ENCODE data around the gene RFESD. TPM values are rescaled to one million over a fixed set of nuclear protein-coding genes. Genes with fewer than 3 reads are reported as not detected.
"Not testable (repeated sequence)": the region's sequence is repeated elsewhere in the genome, so short reads cannot be mapped to it uniquely, and the experiment has no call there.

Gene RFESD
- total RNA-seq, 1 donor from 2014 or later: 1.6 TPM

GRCh38 chr5:95627971-95628810 lies 18.4 kb upstream of the RFESD start:
- DNase-seq (ENCODE audit: low spot score) (no peak), ATAC-seq (no peak)

GRCh38 chr5:95628933-95629332 lies 17.6 kb upstream of the RFESD start:
- DNase-seq (ENCODE audit: low spot score) (no peak), ATAC-seq (no peak)

GRCh38 chr5:95630394-95630917 lies 16.1 kb upstream of the RFESD start:
- DNase-seq (ENCODE audit: low spot score) (no peak), ATAC-seq (no peak)

DNA sequence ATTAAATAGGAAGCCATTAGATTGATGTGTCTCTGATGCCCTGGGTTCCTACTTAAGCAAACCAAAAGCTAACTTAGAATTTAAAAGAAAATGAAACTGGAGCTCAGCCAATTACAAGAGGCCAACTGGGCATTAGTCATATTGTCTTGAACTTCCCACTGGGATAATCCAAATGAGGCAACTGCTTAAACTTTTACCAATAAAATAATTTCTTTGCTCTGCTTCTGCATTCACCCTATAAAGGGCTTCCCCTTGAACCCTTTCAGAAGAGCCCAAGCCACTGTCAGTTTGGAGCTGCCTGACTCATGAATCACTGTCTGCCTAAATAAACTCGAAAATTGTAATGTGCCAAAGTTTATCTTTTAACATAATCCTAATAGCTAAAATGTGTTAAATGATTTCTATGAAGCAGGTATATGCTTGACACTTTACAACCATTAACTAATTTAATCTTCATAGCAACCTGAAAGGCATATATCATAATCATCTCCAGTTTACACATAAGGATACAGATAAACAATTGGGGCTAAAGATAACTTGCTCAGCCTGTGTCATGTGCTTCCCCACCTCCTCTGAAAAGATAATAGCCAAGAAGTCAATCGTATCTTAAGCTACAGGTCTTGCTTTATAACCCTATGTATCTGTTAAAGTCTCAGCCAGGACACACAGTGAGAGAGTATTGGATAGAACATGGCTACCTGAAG lies 15.2 kb upstream of the RFESD start:
- ATAC-seq: no peak

DNA sequence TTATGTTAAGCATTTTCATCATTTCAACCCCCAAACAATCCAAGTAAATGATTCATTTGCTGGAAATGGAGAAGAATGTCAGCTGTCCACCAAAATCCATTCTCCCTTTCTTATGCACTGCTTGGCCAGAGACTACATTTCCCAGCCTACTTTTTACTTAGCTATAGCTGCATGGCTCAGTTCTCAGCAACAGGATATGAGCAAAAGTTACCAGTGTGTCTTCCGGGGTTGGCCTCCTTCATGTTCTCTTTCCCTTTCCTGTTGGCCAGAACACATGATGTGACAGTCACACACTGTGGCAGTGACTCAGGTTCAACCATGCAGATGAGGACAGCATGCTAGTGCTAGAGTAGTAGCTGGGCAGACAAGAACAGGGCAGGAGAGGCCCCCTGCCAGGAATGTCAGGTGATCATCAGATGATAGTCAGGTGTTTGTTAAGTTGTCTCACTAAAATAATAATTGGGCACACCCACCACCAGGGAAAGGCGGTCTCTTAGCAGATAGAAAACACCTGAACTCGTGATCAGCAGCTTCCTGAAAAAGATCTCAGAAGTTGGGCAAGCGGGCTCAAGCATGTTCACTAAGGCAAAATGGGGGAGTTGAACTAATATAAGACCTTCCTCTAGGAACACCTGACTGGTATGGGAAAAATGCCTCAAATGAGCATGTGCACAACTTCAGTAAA lies 14.4 kb upstream of the RFESD start:
- peak; percentile 37 for ATAC-seq
- DNase-seq (ENCODE audit: low spot score): no peak

More for the DNA sequence above, 15.2 kb upstream of the RFESD start:
- no peak for DNase-seq (ENCODE audit: low spot score)

GRCh38 chr5:95632942-95633341 lies 13.6 kb upstream of the RFESD start:
- not testable (repeated sequence) for ATAC-seq

GRCh38 chr5:95633671-95634070 lies 12.9 kb upstream of the RFESD start:
- DNase-seq (ENCODE audit: low spot score) (no peak), ATAC-seq (no peak)

More at GRCh38 chr5:95632942-95633341, 13.6 kb upstream of the RFESD start:
- DNase-seq (ENCODE audit: low spot score): not testable (repeated sequence)

- DNase-seq (ENCODE audit: low spot score) (no peak), ATAC-seq (no peak)
Measured at GRCh38 chr5:95634081-95634480, 12.5 kb upstream of the RFESD start.

GRCh38 chr5:95638632-95639031 lies 7.9 kb upstream of the RFESD start:
- DNase-seq (ENCODE audit: low spot score): no peak
- no peak for ATAC-seq

GRCh38 chr5:95641741-95642220 lies 4.8 kb upstream of the RFESD start:
- peak; percentile 84 for DNase-seq (ENCODE audit: low spot score)
- ATAC-seq: peak; percentile 67

DNA sequence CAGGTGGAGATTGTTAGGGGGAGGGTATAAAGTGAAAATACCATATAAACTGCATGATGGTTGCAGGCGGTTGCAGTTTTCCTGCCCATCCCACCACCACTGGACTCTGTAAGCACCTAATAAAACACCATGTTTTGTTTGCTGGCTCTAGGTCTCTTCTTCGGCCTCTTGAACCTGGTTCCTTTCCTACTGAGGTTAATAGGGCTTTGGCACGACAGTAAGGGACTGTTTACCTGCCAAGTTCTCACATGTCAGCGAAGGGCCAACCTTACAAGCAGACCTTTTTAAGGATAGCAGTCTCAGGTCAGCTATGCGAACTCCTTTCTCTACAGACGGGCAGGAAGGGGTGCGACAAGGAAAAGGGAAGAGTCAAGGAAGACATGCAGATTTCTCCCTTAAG lies 3.4 kb upstream of the RFESD start:
- DNase-seq (ENCODE audit: low spot score) (peak; percentile 58), ATAC-seq (peak; percentile 1)

DNA sequence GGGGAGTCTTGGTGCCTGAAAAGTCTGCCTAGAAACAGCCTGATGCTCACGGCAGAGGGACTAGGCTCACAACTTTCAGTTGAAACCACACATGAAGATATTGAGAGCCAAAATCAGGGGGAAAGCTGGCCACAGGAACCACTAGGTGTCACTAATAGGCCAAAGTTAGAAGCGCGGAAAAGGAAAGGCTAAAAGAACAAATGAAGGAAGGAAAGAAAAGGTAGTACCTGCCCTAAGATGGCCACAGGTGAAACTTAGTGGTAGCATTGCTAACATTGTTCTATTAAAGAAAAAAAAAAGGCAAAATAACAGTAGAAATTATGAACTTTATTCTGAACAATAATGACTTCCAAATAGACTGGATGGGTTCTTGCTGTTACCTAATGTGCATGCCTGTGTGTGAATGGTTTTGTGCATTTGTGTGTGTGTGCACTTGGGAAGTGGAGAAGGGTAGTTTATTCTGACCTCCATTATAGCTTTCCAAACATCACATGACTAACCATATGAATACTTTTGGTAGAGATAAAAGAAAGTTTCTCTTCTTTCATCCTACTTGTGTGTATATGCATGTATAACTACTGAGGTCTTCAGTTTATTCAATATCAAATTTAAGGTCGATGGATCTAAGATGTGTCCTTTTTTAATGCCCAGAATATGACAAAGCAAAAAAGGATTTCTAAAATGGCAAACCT lies 2.1 kb upstream of the RFESD start:
- DNase-seq (ENCODE audit: low spot score) (peak; percentile 59), ATAC-seq (peak; percentile 47)

GRCh38 chr5:95646226-95646568 lies 380 bp upstream of the RFESD start:
- ATAC-seq: not testable (repeated sequence)

DNA sequence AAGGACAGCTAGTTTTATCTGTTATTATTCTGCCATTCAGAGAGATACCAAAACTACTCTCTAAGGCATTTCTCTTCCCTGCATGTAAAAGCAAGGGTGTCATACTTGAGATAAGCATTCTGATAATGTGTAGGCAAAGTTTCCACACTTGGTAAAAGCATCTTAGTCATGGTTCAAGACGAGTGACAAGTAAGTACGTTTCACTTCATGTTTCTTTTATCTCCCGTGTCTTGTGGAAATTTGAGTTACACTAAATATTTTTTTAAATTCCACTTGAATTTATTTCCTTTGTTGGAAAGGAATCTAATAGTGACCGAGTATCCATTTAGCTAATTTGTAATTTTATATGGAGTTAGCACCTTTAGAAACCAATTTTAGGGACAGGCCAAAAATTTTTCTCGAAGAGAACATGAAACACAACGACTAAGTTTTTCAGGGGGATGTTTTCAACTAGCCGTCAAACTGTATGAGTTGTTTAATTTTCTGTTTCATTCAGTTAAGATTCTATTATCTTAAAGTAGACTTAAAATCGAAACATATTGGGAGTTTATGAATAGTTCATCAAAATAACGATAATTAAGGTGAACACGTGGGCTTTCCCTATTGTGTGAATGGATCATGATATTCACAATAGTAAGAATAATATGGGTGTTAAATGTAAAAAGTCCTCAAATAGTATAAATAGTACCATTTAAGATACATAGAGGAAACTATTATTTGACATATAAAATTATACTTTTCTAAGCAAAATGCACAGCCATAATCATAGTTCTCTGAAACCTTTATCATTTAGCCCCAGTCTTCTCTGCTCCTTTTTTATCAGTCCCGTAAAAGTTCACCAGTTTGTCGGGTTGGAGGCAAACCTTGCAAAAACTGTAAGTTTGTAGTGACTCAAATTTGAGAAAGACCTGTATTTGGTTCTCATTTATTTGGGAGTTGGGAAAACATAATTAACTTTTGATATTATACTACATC lies 1.6 kb downstream of the RFESD start:
- DNase-seq (ENCODE audit: low spot score) (no peak), ATAC-seq (no peak)

More at GRCh38 chr5:95646226-95646568, 380 bp upstream of the RFESD start:
- not testable (repeated sequence) for DNase-seq (ENCODE audit: low spot score)

DNA sequence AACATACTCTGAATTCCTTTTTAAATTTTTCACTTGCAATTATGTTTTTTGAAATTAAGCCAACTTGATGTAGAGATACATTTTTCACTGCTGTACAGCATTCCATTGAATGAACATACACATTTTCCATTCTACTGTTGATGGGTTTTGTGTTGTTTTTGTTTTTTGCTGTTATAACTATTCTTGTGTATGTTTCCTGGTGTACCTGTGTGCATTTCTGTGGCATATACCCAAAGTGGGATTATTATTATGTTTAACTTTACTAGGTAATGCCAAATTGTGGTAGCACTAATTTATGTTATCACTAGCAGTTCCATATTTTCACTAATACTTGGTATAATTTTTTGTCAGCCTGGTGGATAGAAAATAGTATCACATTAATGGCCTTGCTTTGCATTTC lies 2.7 kb downstream of the RFESD start:
- DNase-seq (ENCODE audit: low spot score) (no peak), ATAC-seq (no peak)

GRCh38 chr5:95649842-95650620 lies 3.5 kb downstream of the RFESD start:
- peak; percentile 33 for ATAC-seq
- DNase-seq (ENCODE audit: low spot score): no peak

DNA sequence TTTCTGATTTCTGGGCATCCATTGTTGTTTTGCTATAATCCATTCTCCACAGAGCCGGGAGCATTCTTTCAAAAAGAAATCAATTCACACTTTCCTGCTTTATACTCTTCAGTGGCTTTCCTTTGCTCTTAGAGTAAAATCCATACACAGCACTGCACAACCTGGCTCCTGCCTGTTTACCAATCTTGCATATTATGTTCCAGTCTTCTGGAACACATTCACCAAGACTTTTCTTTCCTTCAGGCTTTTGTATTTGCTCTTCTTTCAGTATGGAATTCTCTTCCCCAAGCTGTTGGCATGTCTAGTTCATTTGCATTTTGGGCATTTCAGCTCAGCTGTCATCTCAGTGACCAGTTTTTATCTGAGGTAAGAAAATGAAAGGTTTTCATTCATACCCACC lies 6.3 kb downstream of the RFESD start:
- no peak for ATAC-seq
- no peak for DNase-seq (ENCODE audit: low spot score)

GRCh38 chr5:95654196-95654595 lies 7.6 kb downstream of the RFESD start:
- DNase-seq (ENCODE audit: low spot score) (no peak), ATAC-seq (no peak)

DNA sequence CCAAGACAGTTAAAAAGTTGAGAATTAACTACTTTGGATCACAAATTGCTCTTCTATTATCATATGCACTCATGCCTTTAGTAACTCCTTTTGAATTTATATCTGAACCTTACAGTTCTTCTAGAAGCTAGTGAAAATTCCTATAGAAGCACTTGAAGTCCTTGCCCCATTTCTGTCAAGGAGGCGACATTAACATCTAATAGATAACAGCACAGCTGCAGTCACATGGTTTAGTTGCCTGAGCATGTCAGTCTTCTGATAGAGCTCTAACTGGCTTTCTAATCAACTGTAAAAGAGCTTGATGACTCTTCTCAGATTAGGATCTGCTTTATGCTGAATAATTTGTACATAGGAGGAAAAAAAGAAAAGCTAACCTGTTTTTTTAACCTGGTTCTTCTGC lies 9.0 kb downstream of the RFESD start:
- ATAC-seq: no peak

More for the DNA sequence above, 9.0 kb downstream of the RFESD start:
- no peak for DNase-seq (ENCODE audit: low spot score)

Data from left lobe of liver (tissue), 2 donors.